ENCODE data around the gene CDH13. TPM values are rescaled to one million over a fixed set of nuclear protein-coding genes. Genes with fewer than 3 reads are reported as not detected.

CDH13 gene
- total RNA-seq, 2 experiments from 2014 or later = not detected

DNA sequence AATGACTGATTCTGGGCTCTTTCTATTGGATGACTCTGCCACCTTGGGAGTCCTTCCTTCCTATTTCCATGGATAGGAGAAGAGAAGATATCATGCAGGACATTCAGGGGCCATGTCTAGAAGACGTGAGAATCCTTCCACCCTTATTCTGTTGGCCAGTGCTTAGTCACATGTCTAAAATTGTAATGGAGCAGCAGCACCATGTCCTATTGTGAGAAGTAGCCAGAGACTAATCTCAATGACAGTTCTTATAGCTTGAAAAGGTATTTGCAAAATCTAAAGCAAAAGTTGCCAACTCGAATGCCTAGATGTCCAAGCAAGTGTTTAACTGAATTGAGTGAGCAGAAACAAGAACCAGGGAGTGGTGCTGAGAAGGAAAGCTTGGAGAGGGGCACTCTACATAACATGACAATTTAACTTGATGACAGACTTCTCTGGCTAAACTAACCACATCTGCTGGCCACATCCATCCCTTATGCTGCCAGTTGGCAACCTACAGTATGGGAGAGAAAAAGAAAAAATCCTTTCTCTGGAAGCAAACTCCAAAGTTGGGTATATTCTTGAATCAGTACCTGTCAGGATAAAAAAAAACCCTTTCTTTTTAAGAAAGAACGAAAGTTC is 225.7 kb downstream of the CDH13 start:
- Mint-ChIP-seq H3K36me3 (no peaks in the 10 kb centered on the region), H3K27me3 (no peaks in the 10 kb centered on the region), H3K9me3 (no peaks in the 10 kb centered on the region), H3K27ac (no peak overlapping the region), H3K4me1 (ENCODE audit: low read depth) (no peaks in the 10 kb centered on the region), H3K4me3 (no peak overlapping the region)
- CTCF ChIA-PET = no interaction called here
- intact Hi-C loops (cut with micrococcal nuclease) = no loop called here
- DNase-seq = no peak
- POLR2A ChIA-PET = no interaction called here

DNA sequence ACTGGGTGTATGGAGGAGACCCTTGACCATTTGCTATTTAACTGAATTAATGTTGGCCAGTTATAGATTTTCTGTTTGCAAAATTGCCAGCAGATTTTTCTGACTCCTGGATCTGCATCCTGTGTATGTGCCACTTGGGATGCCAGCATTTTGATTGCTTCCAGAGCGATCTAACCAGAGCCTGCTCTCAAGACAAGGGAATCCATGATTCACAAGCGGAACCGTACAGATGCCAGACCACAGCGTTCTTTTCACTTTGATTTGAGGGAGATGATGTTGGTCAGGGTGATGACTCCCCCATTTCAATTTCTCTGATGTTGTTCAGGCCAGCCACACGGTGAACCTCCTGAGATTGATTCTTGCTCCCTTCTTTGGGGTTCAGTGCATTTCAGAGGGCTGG is 228.7 kb downstream of the CDH13 start:
- Mint-ChIP-seq H3K36me3 (no peaks in the 10 kb centered on the region), H3K27me3 (no peaks in the 10 kb centered on the region), H3K4me3 (no peak overlapping the region), H3K4me1 (ENCODE audit: low read depth) (no peaks in the 10 kb centered on the region), H3K27ac (no peak overlapping the region), H3K9me3 (no peaks in the 10 kb centered on the region)
- intact Hi-C loops (cut with micrococcal nuclease) = no loop called here
- DNase-seq = no peak
- POLR2A ChIA-PET = no interaction called here
- CTCF ChIA-PET = no interaction called here

DNA sequence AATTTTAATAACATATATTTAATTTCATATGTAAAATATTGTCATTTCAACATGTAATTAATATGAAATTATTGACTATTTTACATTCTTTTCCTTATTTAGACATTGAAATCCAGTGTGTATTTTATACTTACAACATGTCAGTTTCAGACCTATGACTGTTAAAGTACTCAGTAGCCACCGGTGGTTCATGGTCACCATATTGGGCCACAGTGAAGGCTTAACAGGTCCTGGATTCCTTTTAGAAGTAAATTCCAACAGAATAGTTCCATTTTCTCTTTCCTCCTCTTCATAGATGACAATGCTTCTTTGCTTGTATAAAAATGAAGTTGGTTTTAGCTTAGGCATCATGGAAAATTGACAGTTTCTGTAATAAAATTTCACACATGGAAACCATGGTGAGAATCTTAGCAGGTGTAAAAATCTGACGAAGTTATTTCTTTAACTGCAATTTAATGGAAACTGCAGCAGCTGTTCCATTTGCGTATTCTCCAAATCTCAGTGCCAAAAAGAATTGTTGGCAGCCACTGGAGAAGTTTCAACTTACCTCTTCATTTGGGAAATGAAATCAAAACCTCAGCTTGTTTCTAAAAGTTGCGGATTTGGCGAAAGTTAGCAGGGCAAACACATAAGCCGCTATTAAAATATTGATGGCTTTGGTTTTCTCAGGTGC is 231.1 kb downstream of the CDH13 start:
- Mint-ChIP-seq H3K9me3 (no peaks in the 10 kb centered on the region), H3K36me3 (no peaks in the 10 kb centered on the region), H3K27ac (no peak overlapping the region), H3K4me3 (no peak overlapping the region), H3K27me3 (no peaks in the 10 kb centered on the region), H3K4me1 (ENCODE audit: low read depth) (no peaks in the 10 kb centered on the region)
- CTCF ChIA-PET = no interaction called here
- intact Hi-C loops (cut with micrococcal nuclease) = no loop called here
- no peak for DNase-seq
- POLR2A ChIA-PET = no interaction called here

DNA sequence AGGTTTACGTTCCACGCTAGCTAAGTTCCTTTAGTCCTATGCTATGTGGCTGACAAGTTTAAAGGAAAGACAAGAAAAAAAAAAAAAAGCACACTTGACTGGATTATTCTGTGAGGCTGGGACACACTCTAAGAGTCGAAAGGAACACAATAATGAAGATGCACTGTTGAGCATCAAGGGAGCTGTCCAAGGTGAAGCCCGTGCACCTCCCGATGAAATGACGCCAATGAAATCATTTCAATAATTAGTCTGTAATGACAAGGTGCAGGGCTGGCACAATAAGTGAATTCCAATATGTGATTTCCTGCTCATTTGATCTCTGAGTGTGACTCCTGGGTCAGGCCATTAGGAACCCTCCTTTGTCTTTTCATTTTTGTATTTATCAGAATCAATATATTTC is 232.9 kb downstream of the CDH13 start:
- H3K27ac Mint-ChIP-seq = no peak overlapping the region
- no peak overlapping the region for H3K4me3 Mint-ChIP-seq
- ChIA-PET CTCF (interaction anchor here (0.6 kb wide), 1 partner anchor 170 kb away, joined by 3 read pairs; no protein-coding TSS in a partner anchor), POLR2A (no interaction called here)
- H3K9me3 Mint-ChIP-seq = peaks cover 4% of the 10 kb centered on the region
- H3K4me1 Mint-ChIP-seq (ENCODE audit: low read depth) = no peaks in the 10 kb centered on the region
- H3K27me3 Mint-ChIP-seq = peaks cover 2% of the 10 kb centered on the region
- no peaks in the 10 kb centered on the region for H3K36me3 Mint-ChIP-seq
- intact Hi-C loops (cut with micrococcal nuclease) = no loop called here
- no peak for DNase-seq

DNA sequence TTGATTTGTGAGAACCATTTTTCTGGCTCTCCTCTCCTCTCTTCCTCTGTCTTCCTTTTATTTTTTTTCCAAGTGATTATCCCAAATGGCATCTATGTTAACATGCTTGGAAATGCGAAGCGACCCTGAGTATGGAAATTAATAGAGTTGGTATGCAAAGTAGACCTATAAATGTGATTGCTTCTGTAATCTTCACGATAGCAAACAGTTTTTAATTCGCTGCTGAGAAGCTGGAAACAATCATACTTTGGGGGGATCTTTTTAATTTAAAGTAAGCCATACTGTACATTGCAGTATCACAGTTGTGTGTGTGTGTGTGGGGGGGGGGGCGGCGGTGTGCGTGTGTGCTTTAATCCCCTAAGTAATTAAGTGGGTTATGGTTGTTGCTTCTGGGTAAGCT is 233.3 kb downstream of the CDH13 start:
- intact Hi-C loops (cut with micrococcal nuclease) = no loop called here
- Mint-ChIP-seq H3K36me3 (no peaks in the 10 kb centered on the region), H3K27ac (no peak overlapping the region), H3K4me3 (no peak overlapping the region), H3K27me3 (peaks cover 2% of the 10 kb centered on the region), H3K9me3 (peaks cover 4% of the 10 kb centered on the region), H3K4me1 (ENCODE audit: low read depth) (no peaks in the 10 kb centered on the region)
- CTCF ChIA-PET = no interaction called here
- POLR2A ChIA-PET = no interaction called here
- DNase-seq = no peak

DNA sequence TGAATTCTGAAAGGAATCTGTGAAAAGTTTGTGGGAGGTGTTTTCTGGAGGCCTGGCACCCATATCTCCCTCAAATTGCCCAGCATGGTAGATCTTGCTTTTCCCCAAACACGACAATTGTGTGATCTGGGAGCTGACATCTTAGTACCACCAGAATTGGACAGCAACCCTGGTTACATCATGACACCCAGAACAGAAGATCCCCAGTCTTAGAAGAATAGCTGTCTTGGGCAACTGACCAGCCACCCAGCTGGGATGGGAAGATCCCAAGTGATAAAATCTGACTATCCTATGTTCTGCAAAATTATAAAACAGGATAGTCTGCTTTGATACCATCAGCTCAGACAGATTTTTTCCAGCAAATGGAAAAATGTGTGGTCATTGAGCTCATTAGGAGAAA is 235.3 kb downstream of the CDH13 start:
- Mint-ChIP-seq H3K4me3 (no peak overlapping the region), H3K36me3 (peaks cover 6% of the 10 kb centered on the region), H3K4me1 (ENCODE audit: low read depth) (no peaks in the 10 kb centered on the region), H3K9me3 (peaks cover 10% of the 10 kb centered on the region), H3K27ac (no peak overlapping the region), H3K27me3 (peaks cover 2% of the 10 kb centered on the region)
- ChIA-PET CTCF (interaction anchor here (0.6 kb wide), 1 partner anchor 13 kb away, joined by 3 read pairs; no protein-coding TSS in a partner anchor), POLR2A (no interaction called here)
- DNase-seq = no peak
- intact Hi-C loops (cut with micrococcal nuclease) = no loop called here

DNA sequence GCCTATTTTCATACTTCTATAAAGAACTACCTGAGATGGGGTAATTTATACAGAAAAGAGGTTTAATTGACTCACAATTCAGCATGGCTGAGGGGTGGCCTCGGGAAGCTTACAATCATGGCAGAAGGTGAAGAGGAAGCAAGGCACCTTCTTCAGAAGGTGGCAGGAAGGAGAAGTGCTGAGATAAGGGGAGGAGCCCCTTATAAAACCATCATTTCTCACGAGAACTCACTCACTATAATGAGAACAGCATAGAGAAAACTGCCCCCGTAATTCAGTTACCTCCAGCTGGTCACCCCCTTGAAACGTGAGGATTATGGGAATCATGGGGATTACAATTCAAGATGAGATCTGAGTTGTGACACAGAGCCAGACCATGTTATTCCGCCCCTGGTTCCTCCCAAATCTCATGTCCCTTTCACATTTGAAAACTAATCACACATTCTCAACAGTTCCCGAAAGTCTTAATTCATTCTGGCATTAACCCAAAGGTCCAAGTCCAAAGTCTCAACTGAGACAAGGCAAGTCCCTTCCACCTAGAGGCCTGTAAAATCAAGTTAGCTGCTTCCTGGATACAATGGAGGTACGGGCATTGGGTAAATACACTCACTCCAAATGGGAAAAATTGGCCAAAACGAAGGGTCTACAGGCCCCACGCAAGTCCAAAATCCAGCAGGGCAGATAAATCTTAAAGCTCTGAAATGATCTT is 237.7 kb downstream of the CDH13 start:
- Mint-ChIP-seq H3K4me3 (no peak overlapping the region), H3K36me3 (peaks cover 6% of the 10 kb centered on the region), H3K4me1 (ENCODE audit: low read depth) (no peaks in the 10 kb centered on the region), H3K9me3 (peaks cover 10% of the 10 kb centered on the region), H3K27me3 (peaks cover 2% of the 10 kb centered on the region), H3K27ac (no peak overlapping the region)
- intact Hi-C loops (cut with micrococcal nuclease) = no loop called here
- ChIA-PET POLR2A (no interaction called here), CTCF (no interaction called here)
- DNase-seq = no peak

DNA sequence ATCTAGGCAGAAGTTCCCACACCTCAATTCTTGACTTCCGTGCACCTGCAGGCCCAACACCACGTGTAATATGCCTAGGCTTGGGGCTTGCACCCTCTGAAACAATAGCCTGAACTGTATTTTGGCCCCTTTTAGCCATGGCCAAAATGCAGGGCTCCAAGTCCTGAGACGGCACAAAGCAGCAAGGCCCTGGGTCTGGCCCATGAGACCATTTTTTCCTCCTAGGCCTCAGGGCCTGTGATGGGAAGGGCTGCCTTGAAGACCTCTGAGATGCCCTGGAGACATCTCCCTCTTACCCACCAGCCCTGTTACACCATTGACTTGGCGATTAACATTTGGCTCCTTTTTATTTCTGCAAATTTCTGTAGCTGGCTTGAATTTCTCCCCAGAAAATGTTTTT is 238.6 kb downstream of the CDH13 start:
- ChIA-PET POLR2A (no interaction called here), CTCF (no interaction called here)
- Mint-ChIP-seq H3K4me1 (ENCODE audit: low read depth) (no peaks in the 10 kb centered on the region), H3K36me3 (peaks cover 6% of the 10 kb centered on the region), H3K9me3 (peaks cover 10% of the 10 kb centered on the region), H3K4me3 (no peak overlapping the region), H3K27me3 (peaks cover 2% of the 10 kb centered on the region), H3K27ac (no peak overlapping the region)
- intact Hi-C loops (cut with micrococcal nuclease) = no loop called here
- no peak for DNase-seq

DNA sequence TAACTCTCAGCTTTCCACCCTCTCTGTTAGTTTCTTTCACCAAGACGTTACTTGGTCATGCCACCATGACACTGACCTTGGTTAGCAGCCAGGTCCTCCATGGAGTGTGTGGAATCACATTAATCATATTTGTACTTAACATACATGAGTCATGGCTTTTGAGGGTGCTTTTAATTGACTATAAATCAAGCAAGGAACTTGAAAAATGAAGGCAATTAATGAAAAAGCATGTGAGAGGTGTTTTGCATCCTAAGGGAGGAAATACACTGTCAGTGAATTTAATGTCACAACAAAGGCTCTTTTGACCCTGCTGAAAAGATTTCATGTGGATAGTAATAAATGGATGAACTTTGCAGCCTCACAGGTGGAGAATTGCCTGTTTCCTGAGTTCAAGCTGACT is 240.7 kb downstream of the CDH13 start:
- Mint-ChIP-seq H3K4me3 (no peak overlapping the region), H3K9me3 (peaks cover 18% of the 10 kb centered on the region), H3K27ac (no peak overlapping the region), H3K36me3 (peaks cover 6% of the 10 kb centered on the region), H3K4me1 (ENCODE audit: low read depth) (no peaks in the 10 kb centered on the region), H3K27me3 (peaks cover 4% of the 10 kb centered on the region)
- DNase-seq = no peak
- intact Hi-C loops (cut with micrococcal nuclease) = no loop called here
- ChIA-PET CTCF (no interaction called here), POLR2A (no interaction called here)

DNA sequence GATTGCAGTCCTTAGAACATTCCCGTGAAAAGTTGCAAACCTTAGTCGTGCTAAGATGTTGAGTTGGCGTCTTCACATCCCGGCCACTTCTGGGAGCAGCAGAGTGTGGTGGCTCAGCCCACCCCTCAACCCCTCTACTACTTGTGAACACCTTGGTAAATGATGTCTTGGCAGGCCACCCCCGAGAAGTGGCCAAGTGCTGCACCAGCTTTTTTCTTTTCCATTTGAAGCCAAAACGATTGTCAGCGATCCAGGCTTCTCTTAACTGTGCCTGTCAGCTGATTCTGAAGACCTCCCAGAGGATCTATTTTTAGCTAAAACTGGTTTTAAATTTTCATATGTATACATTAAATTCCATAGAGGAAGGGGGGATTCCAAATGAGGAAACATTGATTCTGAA is 247.5 kb downstream of the CDH13 start:
- Mint-ChIP-seq H3K4me1 (ENCODE audit: low read depth) (no peaks in the 10 kb centered on the region), H3K9me3 (peaks cover 8% of the 10 kb centered on the region), H3K27ac (no peak overlapping the region), H3K27me3 (peaks cover 2% of the 10 kb centered on the region), H3K36me3 (no peaks in the 10 kb centered on the region), H3K4me3 (no peak overlapping the region)
- intact Hi-C loops (cut with micrococcal nuclease) = no loop called here
- no peak for DNase-seq
- CTCF ChIA-PET = no interaction called here
- POLR2A ChIA-PET = no interaction called here

DNA sequence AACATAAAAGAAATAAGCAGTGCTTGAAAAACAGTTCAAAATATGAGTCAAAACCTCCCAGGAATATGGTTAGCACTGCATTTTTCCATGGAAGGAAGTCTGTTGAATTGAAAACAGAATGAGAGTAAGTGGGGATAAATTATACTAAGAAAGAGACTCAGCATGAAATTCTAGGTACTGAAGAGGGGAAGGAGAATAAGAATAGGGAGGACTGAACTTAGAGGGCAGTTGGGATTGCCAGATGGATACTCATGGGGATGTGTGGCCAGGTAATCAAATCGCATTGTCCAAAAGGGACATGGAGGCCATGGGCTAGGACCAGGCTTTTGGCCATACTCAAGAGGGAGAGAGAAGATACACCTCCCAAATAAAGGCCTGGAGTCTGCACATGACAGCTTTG is 247.9 kb downstream of the CDH13 start:
- intact Hi-C loops (cut with micrococcal nuclease) = no loop called here
- Mint-ChIP-seq H3K4me1 (ENCODE audit: low read depth) (no peaks in the 10 kb centered on the region), H3K27ac (no peak overlapping the region), H3K9me3 (peaks cover 8% of the 10 kb centered on the region), H3K27me3 (peaks cover 2% of the 10 kb centered on the region), H3K4me3 (no peak overlapping the region), H3K36me3 (no peaks in the 10 kb centered on the region)
- CTCF ChIA-PET = no interaction called here
- POLR2A ChIA-PET = no interaction called here
- DNase-seq = no peak

DNA sequence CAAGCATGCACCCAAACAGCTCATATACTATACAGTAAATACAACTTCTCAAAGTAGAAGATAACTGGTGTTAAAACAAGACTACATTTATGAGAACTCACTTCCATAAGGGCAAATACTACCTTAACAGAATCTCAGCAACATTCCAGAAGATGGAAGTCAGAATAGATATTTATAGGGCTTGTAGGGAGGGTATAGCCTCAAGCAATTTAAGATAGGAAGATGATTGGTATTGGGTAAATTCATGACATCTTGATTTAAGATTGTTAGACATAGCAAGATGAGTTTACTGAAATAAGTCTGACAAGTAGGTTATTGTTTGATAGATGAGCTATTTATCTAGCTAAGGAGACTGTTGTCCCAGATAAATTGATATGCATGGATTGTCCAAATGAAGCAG is 250.2 kb downstream of the CDH13 start:
- Mint-ChIP-seq H3K4me1 (ENCODE audit: low read depth) (no peaks in the 10 kb centered on the region), H3K4me3 (no peak overlapping the region), H3K27ac (no peak overlapping the region), H3K27me3 (no peaks in the 10 kb centered on the region), H3K9me3 (no peaks in the 10 kb centered on the region), H3K36me3 (no peaks in the 10 kb centered on the region)
- DNase-seq = no peak
- intact Hi-C loops (cut with micrococcal nuclease) = no loop called here
- CTCF ChIA-PET = no interaction called here
- POLR2A ChIA-PET = no interaction called here

DNA sequence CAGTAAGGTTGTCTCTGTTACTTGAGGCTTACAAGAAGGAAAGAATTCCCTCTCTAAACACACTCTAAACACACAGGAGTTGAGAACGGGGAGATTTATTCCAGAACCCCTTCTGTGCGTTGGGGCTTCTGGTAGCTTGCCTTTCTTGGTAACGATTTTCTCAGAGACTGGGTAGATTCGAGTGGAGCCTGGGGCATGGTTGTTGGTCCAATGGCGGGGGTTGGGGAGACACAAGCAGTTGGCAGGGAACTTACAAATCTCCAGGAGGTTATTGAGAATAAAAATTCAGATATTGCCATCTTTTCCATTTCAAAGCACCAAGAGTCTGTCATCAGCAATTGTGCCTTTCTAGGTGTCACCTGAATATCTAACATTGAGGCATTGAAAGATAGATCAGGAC is 251.7 kb downstream of the CDH13 start:
- Mint-ChIP-seq H3K4me3 (no peak overlapping the region), H3K4me1 (ENCODE audit: low read depth) (no peaks in the 10 kb centered on the region), H3K9me3 (no peaks in the 10 kb centered on the region), H3K27ac (no peak overlapping the region), H3K27me3 (no peaks in the 10 kb centered on the region), H3K36me3 (no peaks in the 10 kb centered on the region)
- ChIA-PET CTCF (no interaction called here), POLR2A (no interaction called here)
- intact Hi-C loops (cut with micrococcal nuclease) = no loop called here
- no peak for DNase-seq
